Omental fat pad (tissue), 4 donors: ENCODE results near the gene ARHGAP26. TPM values are rescaled to one million over a fixed set of nuclear protein-coding genes. Genes with fewer than 3 reads are reported as not detected.

Source experiments
- ATAC-seq: fragments of 150-250 bp; one replicate; pipeline ENCODE4 v1.9.1; 2016; ENCODE audit warnings: mild to moderate bottlenecking, moderate library complexity; ENCODE audit not compliant: low FRiP score
- DNase-seq: peaks from one replicate; pipeline ENCODE4 v3.0.0-alpha.2; 2019; ENCODE audit warnings: low spot score
- total RNA-seq, 4 donors: library from RNA; depleted of rRNA; stranded (reverse); fragments of >200 nt; gene quantifications; one replicate each; pipeline ENCODE4 v1.1.0, GENCODE V29; 2016
- TF ChIP-seq, protein P1 (sequence below), 3 donors: fragments of 450-650 bp; IDR thresholded peaks; one replicate each; pipeline ENCODE4 v1.5.1; 2016 to 2017; ENCODE audit warnings: antibody characterized with exemption in 3 of 3, mild to moderate bottlenecking in 3 of 3, moderate library complexity in 2 of 3

The ARHGAP26 gene
- total RNA-seq, 4 donors from 2014 or later, result 40.4 to 134 (median 63.6) TPM

DNA sequence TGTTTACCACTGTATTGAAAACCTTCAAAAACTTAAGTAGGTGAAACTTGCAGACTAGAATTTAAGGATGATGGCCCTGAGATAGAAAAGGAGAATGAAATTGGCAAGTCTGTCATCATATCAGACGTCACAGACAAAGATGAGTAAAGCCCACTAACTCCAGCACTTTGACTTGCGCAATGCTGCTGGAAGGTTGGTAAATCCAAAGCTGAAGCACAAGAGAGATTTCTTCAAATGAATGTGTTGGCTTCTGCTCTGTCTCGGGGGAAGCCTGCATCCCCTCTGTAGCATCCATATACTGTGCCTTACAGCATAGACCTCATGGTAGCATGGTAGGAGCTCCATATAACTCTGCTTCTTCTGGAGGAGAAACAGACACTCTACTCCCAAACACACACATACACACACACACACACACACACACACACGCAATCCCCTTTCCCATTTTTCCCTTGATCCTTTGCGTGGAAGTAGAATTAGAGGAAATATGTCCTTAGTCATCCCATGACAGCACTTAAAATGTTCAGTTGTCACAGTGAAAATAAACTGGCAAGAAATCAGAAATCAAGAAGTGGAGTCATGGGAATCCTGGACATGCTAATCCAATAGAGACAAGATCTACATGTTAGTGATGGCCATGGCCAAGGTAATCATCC is 391.8 kb downstream of the ARHGAP26 start:
- TF ChIP-seq, protein P1, sequence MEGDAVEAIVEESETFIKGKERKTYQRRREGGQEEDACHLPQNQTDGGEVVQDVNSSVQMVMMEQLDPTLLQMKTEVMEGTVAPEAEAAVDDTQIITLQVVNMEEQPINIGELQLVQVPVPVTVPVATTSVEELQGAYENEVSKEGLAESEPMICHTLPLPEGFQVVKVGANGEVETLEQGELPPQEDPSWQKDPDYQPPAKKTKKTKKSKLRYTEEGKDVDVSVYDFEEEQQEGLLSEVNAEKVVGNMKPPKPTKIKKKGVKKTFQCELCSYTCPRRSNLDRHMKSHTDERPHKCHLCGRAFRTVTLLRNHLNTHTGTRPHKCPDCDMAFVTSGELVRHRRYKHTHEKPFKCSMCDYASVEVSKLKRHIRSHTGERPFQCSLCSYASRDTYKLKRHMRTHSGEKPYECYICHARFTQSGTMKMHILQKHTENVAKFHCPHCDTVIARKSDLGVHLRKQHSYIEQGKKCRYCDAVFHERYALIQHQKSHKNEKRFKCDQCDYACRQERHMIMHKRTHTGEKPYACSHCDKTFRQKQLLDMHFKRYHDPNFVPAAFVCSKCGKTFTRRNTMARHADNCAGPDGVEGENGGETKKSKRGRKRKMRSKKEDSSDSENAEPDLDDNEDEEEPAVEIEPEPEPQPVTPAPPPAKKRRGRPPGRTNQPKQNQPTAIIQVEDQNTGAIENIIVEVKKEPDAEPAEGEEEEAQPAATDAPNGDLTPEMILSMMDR (IDR thresholded peaks at IDR 0.05), result no peak
- no peak for DNase-seq
- ATAC-seq, result peak; percentile 60

DNA sequence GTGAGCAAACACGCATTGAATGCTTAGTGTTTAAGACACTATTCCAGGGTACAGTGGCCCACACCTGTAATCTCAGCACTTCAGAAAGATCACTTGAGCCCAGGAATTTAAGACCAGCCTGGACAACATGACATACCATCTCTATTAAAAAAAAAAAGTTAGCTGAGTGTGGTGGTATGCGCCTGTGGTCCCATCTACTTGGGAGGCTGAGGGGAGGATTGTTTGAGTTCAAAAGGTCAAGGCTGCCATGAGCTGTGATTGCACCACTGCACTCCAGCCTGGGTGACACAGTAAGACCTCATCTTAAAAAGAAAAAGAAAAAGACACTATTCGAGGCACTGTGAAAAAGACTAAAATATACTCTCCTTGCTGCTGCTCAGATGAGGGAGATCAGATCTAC is 392.6 kb downstream of the ARHGAP26 start:
- ATAC-seq (no peak), DNase-seq (no peak)
- TF ChIP-seq, protein P1 (IDR thresholded peaks at IDR 0.05), result no peak

DNA sequence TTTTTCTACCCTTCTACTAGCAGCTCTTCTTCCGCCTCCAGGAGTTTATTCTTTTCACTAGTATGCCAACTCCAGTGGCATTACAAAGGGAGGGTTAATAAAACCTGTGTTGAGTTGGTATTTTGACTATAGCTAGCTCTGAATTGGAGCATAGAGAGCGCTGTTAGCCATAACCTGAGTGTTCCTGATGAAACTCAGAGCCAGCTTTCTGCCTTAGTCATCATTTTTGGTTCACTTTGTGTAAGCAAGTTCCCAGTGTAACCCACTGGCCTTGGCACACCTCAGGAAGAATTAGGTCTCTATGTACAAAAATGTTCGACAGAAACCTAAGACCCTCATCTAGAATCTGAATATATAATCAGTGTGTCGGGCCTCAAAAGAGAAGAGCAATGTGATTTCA is 394.4 kb downstream of the ARHGAP26 start:
- DNase-seq (no peak), ATAC-seq (no peak)
- TF ChIP-seq, protein P1 (IDR thresholded peaks at IDR 0.05), result no peak

DNA sequence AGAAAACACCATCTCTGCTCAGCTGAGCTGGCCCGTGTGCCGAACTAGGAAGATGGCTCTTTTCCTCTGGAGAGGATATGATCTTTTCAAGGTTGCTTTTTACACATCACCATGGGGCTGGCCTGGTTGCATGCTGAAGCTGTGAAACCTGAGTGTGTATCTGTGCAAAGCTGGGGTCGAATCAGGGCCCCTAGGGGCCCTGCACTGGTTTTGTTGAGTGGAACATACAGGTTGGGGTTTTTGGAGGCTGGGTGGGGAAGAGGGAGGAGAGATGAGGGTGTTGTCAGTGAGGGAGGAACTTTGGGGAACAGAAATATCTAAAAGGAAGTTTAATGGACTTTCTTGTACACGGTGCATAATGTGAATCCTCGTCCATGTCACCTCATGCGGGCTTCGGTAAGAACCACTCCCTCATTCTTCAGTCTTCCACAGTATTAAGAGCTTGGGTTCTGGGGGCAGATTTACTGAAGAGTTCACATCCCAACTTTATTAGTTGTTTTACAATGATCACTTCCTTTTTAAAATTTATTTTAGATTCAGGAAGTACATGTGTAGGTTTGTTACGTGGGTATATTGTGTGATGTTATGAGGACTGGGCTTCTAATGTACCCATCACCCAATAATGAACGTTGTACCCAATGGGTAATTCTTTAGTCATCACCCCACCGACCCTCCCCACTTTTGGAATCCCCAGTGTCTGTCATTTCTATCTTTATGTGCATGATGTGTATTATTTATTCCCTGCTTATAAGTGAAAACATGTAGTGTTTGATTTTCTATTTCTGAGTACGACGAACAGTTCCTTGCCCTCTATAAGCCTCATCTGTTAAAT is 395.1 kb downstream of the ARHGAP26 start:
- TF ChIP-seq, protein P1 (IDR thresholded peaks at IDR 0.05), result no peak

DNA sequence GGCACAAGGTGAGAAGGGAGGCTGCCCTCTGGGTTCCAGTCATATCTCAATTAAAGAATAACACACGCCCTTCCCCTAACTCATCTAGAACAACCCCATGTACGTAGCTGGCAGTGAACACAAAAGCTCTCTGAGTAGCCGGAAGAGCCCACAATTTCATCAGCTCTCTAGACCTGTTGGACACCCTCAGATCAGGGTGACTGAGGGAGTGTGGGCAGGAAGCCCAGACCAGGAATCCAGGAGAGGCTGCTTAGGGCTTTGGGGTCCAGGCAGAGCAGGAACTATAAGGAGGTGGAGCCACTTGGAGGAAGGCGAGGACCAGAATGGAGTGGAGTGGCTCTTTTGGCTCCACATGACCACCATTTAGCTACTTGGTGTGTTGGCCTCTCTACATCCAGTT is 395.9 kb downstream of the ARHGAP26 start:
- TF ChIP-seq, protein P1 (IDR thresholded peaks at IDR 0.05), result no peak
- DNase-seq (no peak), ATAC-seq (no peak)

More for the DNA sequence above, 395.1 kb downstream of the ARHGAP26 start:
- no peak for DNase-seq
- no peak for ATAC-seq

DNA sequence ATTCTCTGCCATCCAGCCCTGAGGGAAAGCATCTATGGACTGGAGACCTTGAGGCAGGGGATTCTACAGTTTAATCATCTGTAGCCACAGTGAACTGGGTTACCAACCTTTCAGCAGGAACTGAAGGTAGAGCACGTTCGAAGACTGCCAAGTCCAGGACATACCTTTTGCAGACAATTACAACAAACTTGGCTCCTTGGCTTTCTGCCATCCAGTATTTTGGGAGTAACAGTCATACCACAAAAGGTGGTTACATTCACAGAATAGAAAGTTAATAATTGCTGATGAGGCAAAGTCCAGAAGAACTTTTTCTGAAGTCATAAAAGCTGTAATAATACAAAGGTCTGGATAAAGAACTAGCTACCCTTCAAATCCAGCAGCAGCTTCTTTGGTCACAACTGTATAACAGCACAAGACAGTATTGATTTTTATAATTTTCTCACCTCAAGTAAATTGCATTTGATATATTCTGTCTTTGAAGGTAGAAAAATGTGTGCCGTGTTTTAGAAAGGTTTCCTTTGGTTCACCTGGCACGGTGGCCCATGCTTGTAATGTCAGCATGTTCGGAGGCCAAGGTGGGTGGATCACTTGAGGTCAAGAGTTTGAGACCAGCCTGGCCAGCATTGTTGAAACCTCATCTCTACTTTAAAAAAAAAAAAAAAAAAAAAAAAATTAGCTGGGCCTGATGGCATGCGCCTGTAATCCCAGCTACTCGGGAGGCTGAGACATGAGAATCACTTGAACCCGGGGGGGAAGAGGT is 396.7 kb downstream of the ARHGAP26 start:
- TF ChIP-seq, protein P1 (IDR thresholded peaks at IDR 0.05), result no peak
- no peak for DNase-seq
- no peak for ATAC-seq
